ENCODE measurements around the gene PNO1. TPM values are rescaled to one million over a fixed set of nuclear protein-coding genes. Genes with fewer than 3 reads are reported as not detected.
"Not testable (repeated sequence)": the region's sequence is repeated elsewhere in the genome, so short reads cannot be mapped to it uniquely, and the experiment has no call there.

Gene PNO1
- total RNA-seq, 1 donor from 2014 or later, result 10.6 TPM

GRCh38 chr2:68156419-68156818 is 1.3 kb upstream of the PNO1 start:
- no peak for FAIRE-seq
- no peak for DNase-seq (ENCODE audit: low spot score in 2 of 2)

DNA sequence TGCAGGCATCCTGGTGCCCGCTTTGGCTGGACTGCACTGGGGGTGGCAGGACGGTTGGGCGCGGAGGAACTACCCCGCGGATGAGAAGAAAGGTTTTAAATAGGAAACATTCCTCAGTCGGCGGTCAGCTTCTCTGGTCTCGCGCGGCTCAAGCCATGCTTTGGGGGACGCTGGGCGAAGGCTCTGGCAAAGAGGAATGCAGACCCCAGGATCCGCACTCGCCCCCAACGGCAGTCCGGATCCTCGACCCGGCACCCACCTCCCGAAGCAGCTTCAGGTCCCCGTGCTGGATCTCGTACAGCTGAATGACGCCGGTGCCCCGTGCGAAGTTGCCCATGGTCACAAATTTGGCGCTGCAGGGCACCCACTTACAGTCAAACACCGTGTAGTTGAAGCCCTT is 686 bp upstream of the PNO1 start:
- FAIRE-seq, result no peak
- DNase-seq (ENCODE audit: low spot score in 2 of 2), result peak in 1 of 2 donors; percentile 12

DNA sequence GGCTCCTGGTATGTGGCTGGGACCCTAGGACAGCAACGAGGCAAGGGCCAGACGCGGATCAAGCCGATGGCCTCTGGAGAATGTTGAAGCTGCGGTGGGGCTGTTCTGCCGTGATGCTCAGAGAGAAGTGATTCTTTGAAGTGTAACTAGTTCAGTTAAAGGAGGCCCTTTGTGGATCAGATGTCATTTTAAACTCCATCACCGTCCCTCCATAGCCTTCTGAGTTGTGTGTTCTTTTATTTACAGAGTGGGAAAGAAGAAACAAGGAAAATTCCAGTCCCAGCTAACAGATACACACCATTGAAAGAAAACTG is 403 bp downstream of the PNO1 start:
- DNase-seq (ENCODE audit: low spot score in 2 of 2), result no peak
- no peak for FAIRE-seq

DNA sequence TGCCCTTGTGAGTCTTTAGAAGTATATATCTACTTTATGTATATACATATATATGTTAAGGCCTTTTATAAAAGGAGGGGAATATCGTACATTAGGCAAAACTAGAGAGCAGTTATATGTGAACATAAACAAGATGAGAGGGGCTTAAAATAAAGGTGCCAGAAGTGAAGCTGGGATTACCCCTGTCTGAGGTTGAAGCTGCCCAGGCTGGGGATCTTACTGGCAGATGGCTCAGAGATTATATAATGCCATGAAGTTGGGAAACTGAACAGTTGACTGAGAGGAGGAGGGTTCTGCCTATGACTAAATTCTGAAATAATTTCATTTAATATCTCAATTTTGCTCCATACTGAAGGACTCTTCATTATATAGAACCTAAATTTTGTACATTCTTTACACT is 6.0 kb downstream of the PNO1 start:
- no peak for FAIRE-seq
- DNase-seq (ENCODE audit: low spot score in 2 of 2), result no peak

GRCh38 chr2:68167186-68167585 is 9.5 kb downstream of the PNO1 start:
- FAIRE-seq, result no peak

DNA sequence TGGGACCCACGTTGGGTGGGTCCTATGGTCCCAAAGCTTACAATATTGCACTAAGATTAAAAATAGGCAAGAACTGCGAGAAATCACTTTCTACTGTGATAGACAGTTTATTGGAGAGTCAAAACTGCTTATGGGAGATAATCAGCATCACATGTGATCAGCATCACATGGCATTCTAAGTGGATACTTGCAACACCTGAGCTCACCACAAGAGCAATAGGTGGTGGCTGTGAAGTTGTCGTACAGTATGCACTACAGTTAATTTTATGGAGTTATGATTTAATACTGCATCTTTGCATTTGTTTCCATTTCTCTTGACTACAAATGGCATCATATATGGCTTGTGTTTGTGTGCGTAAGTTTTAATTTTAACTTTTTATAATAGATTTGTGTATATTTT is 11.6 kb downstream of the PNO1 start:
- DNase-seq (ENCODE audit: low spot score in 2 of 2), result no peak
- FAIRE-seq, result no peak

More at GRCh38 chr2:68167186-68167585, 9.5 kb downstream of the PNO1 start:
- DNase-seq (ENCODE audit: low spot score in 2 of 2), result no peak

DNA sequence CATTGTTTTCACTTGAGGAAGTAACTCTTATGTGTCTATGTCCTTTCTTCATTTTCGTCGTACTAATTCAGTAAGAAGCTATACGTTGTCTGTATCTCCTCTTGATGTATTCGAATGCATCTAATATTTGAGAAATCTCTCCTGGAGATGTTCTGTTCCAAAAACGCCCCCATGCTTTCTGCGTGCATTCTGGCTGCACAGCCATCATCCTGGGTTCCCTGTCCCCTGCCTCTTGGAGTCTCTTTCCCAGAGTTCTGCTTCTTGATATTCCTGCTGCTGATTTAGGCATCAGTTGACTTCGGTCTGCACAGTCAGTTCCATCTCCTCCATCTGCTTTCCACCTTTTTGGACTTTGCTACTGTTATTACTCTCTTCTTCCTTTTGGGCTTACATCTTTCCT is 13.5 kb downstream of the PNO1 start:
- FAIRE-seq (no peak), DNase-seq (ENCODE audit: low spot score in 2 of 2) (no peak)

GRCh38 chr2:68171684-68172083 is 14.0 kb downstream of the PNO1 start:
- no peak for FAIRE-seq
- no peak for DNase-seq (ENCODE audit: low spot score in 2 of 2)

DNA sequence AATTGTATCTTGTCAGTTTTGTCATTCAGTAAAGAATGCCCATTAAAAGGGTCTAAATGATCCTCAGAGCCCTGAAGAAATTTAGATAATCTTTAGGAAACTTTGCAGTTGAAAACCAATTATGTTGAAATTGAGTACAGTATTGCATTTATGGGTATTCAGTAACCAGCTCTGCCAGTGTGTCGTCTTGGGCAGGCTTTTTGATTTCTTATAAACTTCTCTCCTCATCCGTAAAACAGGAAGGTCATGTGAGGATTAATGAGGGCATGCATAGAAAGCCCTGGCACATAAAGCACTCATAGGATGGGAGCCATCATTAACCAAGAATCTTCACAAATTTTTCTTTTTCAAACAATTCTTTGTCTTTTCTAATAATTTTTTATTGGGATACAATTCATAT is 14.8 kb downstream of the PNO1 start:
- no peak for FAIRE-seq
- no peak for DNase-seq (ENCODE audit: low spot score in 2 of 2)

- DNase-seq (ENCODE audit: low spot score in 2 of 2) (no peak), FAIRE-seq (no peak)
Measured at GRCh38 chr2:68172990-68173700, 15.5 kb downstream of the PNO1 start.

GRCh38 chr2:68175210-68175609 is 17.5 kb downstream of the PNO1 start:
- FAIRE-seq; DNase-seq (ENCODE audit: low spot score in 2 of 2): not testable (repeated sequence)

GRCh38 chr2:68176657-68177056 is 19.0 kb downstream of the PNO1 start:
- no peak for DNase-seq (ENCODE audit: low spot score in 2 of 2)
- no peak for FAIRE-seq

DNA sequence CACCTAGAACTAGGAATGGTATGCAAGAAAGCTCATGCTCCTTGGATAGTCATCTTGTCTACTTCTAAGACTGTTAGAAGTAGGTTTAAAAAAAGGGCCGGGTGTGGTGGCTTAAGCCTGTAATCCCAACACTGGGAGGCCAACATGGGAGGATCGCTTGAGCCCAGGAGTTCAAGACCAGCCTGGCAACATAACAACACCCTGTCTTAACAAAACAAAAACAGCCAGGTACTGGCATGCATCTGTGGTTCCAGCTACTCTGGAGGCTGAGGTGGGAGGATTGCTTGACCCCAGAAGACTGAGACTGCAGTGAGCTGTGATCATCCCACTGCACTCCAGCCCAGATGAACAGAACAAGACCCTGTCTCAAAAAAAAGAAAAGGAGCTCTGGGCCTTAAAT is 19.9 kb downstream of the PNO1 start:
- DNase-seq (ENCODE audit: low spot score in 2 of 2) (no peak), FAIRE-seq (no peak)

GRCh38 chr2:68178432-68178831 is 20.7 kb downstream of the PNO1 start:
- DNase-seq (ENCODE audit: low spot score in 2 of 2) (no peak), FAIRE-seq (no peak)

- DNase-seq (ENCODE audit: low spot score in 2 of 2), result no peak
- no peak for FAIRE-seq
Measured at GRCh38 chr2:68178954-68179627, 21.4 kb downstream of the PNO1 start.

DNA sequence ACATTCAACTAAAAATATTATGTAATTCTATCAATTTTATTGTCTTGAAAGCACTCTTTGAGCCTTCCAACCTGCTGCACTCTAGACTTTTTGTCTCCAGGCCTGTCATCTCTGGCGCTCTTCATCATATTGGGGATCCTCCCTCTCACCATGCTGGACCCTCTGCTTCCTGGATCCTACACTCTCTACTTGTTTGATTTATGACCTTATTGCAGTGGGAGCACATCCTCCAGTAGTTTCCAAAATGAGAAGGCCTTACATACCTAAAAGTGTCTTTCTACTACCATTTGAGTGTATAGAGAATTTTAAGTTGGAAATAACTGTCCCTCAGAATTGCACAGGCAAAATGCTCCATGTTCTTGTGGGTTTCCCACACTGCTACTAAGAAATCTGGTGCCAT is 25.2 kb downstream of the PNO1 start:
- DNase-seq (ENCODE audit: low spot score in 2 of 2), result no peak
- no peak for FAIRE-seq

DNA sequence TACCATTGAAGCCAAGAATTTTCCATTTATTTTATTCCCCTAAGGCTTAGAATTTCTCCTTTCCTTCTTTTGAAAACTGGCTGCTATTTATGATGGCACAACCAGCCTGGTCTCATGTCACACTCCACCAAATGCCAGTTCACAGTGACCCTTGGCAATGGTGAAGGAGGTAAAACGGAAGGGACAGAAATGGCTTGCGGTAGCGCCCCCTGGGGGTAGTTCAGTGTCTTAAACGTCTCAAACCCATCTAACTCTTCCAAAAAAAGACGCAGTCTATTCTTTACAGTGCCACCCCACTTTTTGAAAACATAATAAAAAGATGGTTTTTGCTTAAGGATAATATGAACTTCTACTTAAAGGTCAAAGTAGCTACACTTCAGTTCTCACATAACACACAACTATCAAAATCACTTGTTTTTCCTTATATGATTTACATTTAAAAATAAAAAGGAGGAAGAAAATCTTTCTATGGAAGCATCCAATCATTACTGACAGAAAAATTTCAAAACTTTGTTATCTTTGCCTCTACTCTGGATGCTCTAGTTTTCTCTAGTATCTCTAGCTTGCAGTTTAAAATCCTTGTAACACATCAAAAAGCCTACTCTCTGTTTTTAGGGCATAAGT is 28.0 kb downstream of the PNO1 start:
- no peak for FAIRE-seq

DNA sequence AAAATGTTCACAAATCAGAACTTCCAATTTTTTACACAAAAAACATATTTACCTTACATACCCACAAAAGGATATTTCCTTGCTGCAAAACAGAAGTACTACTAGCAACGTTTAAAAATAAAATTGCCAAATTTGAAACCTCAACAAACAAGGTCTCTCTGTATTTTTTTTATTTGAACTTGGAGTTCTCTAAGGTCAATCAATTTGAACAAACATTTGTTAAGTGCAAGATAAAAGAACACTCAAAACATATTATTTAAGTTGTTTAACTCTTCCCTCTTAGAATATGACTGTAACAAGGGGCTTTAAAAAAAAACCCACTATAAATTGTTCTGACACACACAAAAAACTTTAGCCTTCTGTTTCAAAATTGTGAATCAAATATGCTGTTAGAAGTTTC is 29.6 kb downstream of the PNO1 start:
- DNase-seq (ENCODE audit: low spot score in 2 of 2) (no peak), FAIRE-seq (no peak)

More for the DNA sequence above, 28.0 kb downstream of the PNO1 start:
- no peak for DNase-seq (ENCODE audit: low spot score in 2 of 2)

DNA sequence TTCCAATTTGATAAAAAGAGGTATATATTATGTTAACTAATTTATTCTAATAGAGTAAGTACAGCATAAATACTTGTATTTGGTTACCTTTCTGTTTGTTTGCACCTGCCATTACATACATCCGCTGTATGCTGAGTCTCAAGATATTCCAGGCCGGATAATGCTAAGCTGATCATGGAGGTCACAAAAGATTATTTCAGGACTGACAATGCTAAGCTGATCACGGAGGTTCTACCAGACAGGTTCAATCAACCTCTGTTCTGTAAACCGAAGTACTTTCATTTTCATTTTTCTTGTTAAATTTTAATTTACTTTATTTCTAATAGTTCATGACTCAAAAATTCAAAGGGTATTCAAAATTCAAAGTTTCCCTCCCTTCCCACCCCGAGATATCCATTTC is 31.1 kb downstream of the PNO1 start:
- no peak for DNase-seq (ENCODE audit: low spot score in 2 of 2)
- FAIRE-seq, result no peak

DNA sequence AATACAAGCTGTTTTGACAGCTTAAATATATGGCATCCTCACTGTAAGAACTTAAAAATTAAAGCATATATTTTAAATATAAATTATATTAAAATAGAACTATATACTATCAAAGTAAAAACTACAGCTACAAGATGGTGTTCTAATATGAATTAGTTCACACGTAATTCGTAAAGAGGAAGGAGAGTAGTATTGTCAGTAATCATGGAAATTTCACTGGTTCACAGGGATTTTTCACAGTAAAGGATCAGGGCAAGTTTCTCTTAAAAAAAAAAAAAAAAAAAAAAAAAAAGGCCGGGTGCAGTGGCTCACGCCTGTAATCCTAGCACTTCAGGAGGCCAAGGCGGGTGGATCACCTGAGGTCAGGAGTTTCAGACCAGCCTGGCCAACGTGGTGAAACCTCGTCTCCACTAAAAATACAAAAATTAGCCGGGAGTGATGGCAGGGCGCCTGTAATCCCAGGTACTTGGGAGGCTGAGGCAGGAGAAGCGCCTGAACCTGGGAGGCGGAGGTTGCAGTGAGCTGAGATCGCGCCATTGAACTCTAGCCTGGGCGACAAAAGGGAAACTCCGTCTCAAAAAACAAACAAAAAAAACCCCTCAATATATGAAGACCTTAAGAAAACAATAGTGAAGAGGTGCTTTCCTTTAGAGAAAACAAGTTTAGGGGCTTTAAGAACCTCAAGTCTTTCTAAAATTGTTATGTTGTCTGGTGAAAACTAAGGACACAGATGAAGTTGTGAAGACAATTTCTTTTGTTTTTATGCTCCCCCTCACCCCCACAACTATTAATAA is 32.5 kb downstream of the PNO1 start:
- no peak for FAIRE-seq
- no peak for DNase-seq (ENCODE audit: low spot score in 2 of 2)

Data from frontal cortex (tissue), 4 donors.